Measurements from ENCODE around the gene UBQLN1.

UBQLN1 gene

DNA sequence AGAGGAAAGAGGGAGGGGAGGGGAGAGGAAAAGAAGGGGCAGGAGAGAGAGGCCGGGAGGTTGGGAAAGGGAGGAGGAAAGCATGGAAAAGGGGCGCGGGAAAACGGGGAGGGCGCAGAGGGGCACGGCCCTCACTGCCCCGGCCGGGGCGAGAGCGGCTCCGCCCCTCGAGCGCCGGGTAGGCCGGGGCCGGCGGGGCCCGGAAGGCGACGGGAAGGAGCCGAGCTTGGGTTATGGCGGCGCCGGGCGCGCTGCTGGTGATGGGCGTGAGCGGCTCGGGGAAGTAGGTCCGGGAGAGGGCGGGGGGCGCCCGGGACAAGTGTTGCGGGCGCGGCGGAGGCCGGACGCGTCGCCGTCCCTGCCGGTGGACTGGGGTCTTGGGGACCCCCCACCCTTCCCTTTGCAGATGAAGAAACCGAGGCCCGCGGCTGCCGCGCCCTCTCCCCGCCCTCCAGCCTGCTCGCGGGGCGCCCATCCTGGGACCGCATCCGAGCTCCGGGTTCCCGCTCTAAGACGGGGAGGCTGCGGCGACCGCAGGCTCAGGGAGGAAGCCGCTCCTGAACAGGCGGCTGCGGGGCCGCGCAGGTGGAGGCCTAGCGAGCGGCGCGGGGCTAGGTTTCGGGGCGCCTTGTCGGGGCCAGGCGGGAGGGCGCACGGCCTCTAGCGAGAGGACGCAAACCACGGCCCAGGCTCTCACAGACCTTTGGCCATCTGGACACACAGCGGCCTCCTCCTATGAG is 84.6 kb downstream of the UBQLN1 start, which contains the start of gene IDNK:
IDNK (plus strand) TSS at position 205 of the 740 bp plus-strand sequence; CDS start at position 234, 29 bp downstream.
- TF ChIP-seq, protein P1, sequence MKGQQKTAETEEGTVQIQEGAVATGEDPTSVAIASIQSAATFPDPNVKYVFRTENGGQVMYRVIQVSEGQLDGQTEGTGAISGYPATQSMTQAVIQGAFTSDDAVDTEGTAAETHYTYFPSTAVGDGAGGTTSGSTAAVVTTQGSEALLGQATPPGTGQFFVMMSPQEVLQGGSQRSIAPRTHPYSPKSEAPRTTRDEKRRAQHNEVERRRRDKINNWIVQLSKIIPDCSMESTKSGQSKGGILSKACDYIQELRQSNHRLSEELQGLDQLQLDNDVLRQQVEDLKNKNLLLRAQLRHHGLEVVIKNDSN (IDR thresholded peaks at IDR 0.05) = no peak
- TF ChIP-seq, protein P2, sequence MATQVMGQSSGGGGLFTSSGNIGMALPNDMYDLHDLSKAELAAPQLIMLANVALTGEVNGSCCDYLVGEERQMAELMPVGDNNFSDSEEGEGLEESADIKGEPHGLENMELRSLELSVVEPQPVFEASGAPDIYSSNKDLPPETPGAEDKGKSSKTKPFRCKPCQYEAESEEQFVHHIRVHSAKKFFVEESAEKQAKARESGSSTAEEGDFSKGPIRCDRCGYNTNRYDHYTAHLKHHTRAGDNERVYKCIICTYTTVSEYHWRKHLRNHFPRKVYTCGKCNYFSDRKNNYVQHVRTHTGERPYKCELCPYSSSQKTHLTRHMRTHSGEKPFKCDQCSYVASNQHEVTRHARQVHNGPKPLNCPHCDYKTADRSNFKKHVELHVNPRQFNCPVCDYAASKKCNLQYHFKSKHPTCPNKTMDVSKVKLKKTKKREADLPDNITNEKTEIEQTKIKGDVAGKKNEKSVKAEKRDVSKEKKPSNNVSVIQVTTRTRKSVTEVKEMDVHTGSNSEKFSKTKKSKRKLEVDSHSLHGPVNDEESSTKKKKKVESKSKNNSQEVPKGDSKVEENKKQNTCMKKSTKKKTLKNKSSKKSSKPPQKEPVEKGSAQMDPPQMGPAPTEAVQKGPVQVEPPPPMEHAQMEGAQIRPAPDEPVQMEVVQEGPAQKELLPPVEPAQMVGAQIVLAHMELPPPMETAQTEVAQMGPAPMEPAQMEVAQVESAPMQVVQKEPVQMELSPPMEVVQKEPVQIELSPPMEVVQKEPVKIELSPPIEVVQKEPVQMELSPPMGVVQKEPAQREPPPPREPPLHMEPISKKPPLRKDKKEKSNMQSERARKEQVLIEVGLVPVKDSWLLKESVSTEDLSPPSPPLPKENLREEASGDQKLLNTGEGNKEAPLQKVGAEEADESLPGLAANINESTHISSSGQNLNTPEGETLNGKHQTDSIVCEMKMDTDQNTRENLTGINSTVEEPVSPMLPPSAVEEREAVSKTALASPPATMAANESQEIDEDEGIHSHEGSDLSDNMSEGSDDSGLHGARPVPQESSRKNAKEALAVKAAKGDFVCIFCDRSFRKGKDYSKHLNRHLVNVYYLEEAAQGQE (IDR thresholded peaks at IDR 0.05; ENCODE audit: low read depth) = no peak
- peak; percentile 52 for TF ChIP-seq TAF1 (IDR thresholded peaks at IDR 0.05; ENCODE audit: low read depth)
- TF ChIP-seq EP300 (IDR thresholded peaks at IDR 0.05; ENCODE audit: borderline replicate concordance) = no peak
- TF ChIP-seq NFIC (IDR thresholded peaks at IDR 0.05) = no peak
- TF ChIP-seq TCF12 (IDR thresholded peaks at IDR 0.05; ENCODE audit: low read depth) = no peak
- no peak for TF ChIP-seq FOXM1 (IDR thresholded peaks at IDR 0.05; ENCODE audit: borderline replicate concordance, low read depth)
- TF ChIP-seq CEBPB (IDR thresholded peaks at IDR 0.05) = no peak
- TF ChIP-seq YY1 (IDR thresholded peaks at IDR 0.05; ENCODE audit: low read depth) = peak; percentile 83
- no peak for TF ChIP-seq RAD21 (IDR thresholded peaks at IDR 0.05; ENCODE audit: low read depth)
- TF ChIP-seq, protein P3, sequence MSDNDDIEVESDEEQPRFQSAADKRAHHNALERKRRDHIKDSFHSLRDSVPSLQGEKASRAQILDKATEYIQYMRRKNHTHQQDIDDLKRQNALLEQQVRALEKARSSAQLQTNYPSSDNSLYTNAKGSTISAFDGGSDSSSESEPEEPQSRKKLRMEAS (IDR thresholded peaks at IDR 0.05) = 0 out of 2 replicates have a peak, but pooled peaks have one; percentile 13
- no peak for TF ChIP-seq EGR1 (IDR thresholded peaks at IDR 0.05)
- no peak for TF ChIP-seq CREB1 (IDR thresholded peaks at IDR 0.05; ENCODE audit: low read depth)
- TF ChIP-seq ZBTB7A (IDR thresholded peaks at IDR 0.05; ENCODE audit: low read depth) = peak; percentile 84; the same call in 1 of the 2 replicates
- TF ChIP-seq TEAD4 (IDR thresholded peaks at IDR 0.05) = no peak

DNA sequence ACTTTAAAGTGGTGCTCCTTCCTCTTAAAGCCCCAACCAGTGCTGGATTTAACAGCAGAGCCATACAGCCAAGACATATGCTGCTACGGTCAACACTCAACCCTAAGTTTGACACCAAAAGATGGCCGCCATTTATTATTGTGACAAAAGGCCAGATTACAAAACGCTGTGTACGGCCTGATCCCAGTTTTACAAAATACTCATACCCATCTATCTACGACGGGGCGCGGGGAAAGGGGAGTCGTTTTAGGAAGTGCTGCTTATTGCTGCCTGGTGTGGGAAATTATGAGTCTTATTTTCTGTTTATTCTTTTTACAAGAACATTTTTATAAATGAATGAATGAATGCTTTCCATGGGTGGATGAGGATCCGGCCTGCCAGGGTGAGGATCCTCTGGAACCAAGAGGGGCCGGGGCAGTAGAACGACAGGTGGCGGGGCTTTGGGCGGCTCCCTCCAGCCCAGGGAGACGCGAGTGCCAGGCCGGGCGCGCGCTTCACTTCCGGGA is 85.3 kb downstream of the UBQLN1 start:
- no peak for TF ChIP-seq EP300 (IDR thresholded peaks at IDR 0.05; ENCODE audit: borderline replicate concordance)
- no peak for TF ChIP-seq TEAD4 (IDR thresholded peaks at IDR 0.05)
- no peak for TF ChIP-seq CEBPB (IDR thresholded peaks at IDR 0.05)
- no peak for TF ChIP-seq RAD21 (IDR thresholded peaks at IDR 0.05; ENCODE audit: low read depth)
- no peak for TF ChIP-seq EGR1 (IDR thresholded peaks at IDR 0.05)
- TF ChIP-seq YY1 (IDR thresholded peaks at IDR 0.05; ENCODE audit: low read depth) = 0 out of 2 replicates have a peak, but pooled peaks have one; percentile 34

DNA sequence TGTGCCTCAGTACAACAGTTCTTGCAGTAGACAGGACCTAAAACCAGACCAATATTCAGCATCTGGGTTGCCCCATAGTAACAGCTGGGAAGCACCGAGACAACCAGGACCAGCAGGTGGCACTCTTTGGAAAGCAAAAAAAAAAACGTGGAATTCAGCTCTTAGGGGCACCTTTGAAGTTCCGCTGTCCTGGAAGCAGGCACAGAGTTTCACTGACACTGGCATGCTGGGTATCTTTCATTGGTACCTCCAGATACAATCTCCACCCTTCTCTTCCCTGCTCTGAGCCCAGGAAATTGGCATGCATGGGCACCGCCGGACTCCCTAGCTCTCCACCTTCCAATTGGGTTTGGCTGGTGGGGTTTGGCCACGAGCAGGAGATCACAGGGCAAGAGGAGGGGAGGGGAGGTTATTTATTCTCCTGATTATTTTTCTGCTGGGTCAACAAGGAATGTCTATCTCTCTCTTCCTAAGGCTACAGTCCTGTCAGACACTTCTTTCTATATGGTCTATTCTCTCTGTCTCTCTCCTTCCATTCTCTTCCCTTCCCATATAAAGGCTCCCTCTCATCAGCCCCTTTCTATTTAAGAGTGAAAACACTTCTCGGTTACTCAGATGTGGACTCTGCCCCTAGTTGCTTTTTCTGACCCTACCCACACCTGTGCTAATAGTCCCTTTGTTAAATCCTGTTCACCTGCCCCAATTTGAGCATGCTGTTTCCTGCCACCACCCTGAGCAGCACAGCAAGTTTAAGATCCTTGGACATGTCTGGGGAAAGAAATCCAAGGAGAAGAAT is 86.7 kb downstream of the UBQLN1 start:
- TF ChIP-seq TAF1 (IDR thresholded peaks at IDR 0.05; ENCODE audit: low read depth) (no peak), NFIC (IDR thresholded peaks at IDR 0.05) (no peak), EP300 (IDR thresholded peaks at IDR 0.05; ENCODE audit: borderline replicate concordance) (no peak), YY1 (IDR thresholded peaks at IDR 0.05; ENCODE audit: low read depth) (no peak), TEAD4 (IDR thresholded peaks at IDR 0.05) (no peak; the same call in 1 of the 2 replicates), TCF12 (IDR thresholded peaks at IDR 0.05; ENCODE audit: low read depth) (no peak), RAD21 (IDR thresholded peaks at IDR 0.05; ENCODE audit: low read depth) (peak; percentile 71), FOXM1 (IDR thresholded peaks at IDR 0.05; ENCODE audit: borderline replicate concordance, low read depth) (no peak), ZBTB7A (IDR thresholded peaks at IDR 0.05; ENCODE audit: low read depth) (no peak), EGR1 (IDR thresholded peaks at IDR 0.05) (no peak), CEBPB (IDR thresholded peaks at IDR 0.05) (no peak), CREB1 (IDR thresholded peaks at IDR 0.05; ENCODE audit: low read depth) (no peak)
- TF ChIP-seq, protein P1 (IDR thresholded peaks at IDR 0.05) = no peak
- TF ChIP-seq, protein P2 (IDR thresholded peaks at IDR 0.05; ENCODE audit: low read depth) = no peak
- TF ChIP-seq, protein P3 (IDR thresholded peaks at IDR 0.05) = 0 out of 2 replicates have a peak, but pooled peaks have one; percentile 23

DNA sequence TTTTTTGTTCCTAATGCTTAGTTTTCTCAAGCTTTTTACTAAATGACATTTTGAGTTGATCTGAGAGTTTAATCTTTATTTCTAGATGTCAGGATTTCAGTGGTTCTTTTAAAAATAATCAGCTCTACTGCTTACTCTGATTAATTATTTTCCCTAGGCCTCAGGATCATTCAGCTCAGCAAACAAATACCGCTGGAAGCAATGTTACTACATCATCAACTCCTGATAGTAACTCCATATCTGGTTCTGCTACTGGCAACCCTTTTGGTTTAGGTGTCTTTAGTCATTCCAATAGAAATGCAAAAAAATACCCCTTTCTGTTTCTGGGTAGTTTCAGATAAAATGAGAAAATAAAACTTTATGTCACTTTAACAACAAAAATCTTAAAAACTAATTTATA is 90.5 kb downstream of the UBQLN1 start:
- TF ChIP-seq CREB1 (IDR thresholded peaks at IDR 0.05; ENCODE audit: low read depth) (no peak), TEAD4 (IDR thresholded peaks at IDR 0.05) (no peak), EP300 (IDR thresholded peaks at IDR 0.05; ENCODE audit: borderline replicate concordance) (no peak), TCF12 (IDR thresholded peaks at IDR 0.05; ENCODE audit: low read depth) (no peak)

Data from Ishikawa (cell line).